ENCODE data around the gene REXO4. TPM values are rescaled to one million over a fixed set of nuclear protein-coding genes. Genes with fewer than 3 reads are reported as not detected.

Gene REXO4
- total and polyA plus RNA-seq, 8 donors = 16.9 to 29.1 (median 27.6) TPM

DNA sequence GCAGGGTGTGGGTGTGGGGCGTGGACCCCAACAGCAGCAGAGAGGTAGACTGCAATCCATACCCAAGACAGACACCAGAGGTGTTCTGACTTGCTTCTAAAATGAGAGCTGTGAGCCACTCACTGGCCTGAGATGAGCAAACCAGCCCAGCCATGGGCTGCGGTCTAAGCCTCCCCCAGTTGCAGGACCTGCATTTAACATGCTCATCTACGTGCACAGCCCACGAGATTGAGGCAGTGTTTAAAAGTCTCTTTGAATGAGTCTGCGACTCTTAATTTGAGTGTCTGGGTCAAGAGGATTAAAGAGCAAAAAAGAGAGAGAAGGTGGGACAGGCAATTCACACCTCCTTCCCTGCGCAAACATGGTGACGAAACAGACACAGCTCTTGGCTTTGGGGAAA, 47.9 kb downstream of the REXO4 start:
- peaks cover 34 to 80% of the 10 kb centered on the region in 2 donors for H3K4me1 ChIP-seq
- DNase-seq (peak in 1 of 4 donors; percentile 36), ATAC-seq (peak; percentile 71)
- no peak for TF ChIP-seq CTCF (IDR thresholded peaks at IDR 0.05)
- no peak overlapping the region for H3K4me3 ChIP-seq
- H3K27ac ChIP-seq = peak overlapping the region; percentile 16 to 44
- peaks cover 0 to 72% of the 10 kb centered on the region in 2 donors for H3K36me3 ChIP-seq
- H3K27me3 ChIP-seq = no peaks in the 10 kb centered on the region
- no peaks in the 10 kb centered on the region for H3K9me3 ChIP-seq
- intact Hi-C loops (cut with DNase I) = no loop called here

GRCh38 chr9:133369422-133369821, 48.4 kb downstream of the REXO4 start:
- H3K36me3 ChIP-seq = peaks cover 0 to 77% of the 10 kb centered on the region in 2 donors
- H3K27me3 ChIP-seq = no peaks in the 10 kb centered on the region
- TF ChIP-seq CTCF (IDR thresholded peaks at IDR 0.05) = no peak
- no peak for DNase-seq
- ATAC-seq = peak; percentile 4
- H3K9me3 ChIP-seq = no peaks in the 10 kb centered on the region
- peaks cover 34 to 76% of the 10 kb centered on the region in 2 donors for H3K4me1 ChIP-seq
- no peak overlapping the region for H3K4me3 ChIP-seq
- peak overlapping the region; percentile 16 to 44 for H3K27ac ChIP-seq
- intact Hi-C loops (cut with DNase I) = no loop called here

GRCh38 chr9:133368249-133368881, 49.4 kb downstream of the REXO4 start:
- Histone ChIP-seq H3K9me3 (no peaks in the 10 kb centered on the region), H3K4me1 (peaks cover 34 to 65% of the 10 kb centered on the region in 2 donors), H3K36me3 (peaks cover 0 to 83% of the 10 kb centered on the region in 2 donors), H3K27ac (no peak overlapping the region), H3K27me3 (no peaks in the 10 kb centered on the region), H3K4me3 (no peak overlapping the region)
- DNase-seq = peak in 1 of 4 donors; percentile 48
- no peak for TF ChIP-seq CTCF (IDR thresholded peaks at IDR 0.05)
- intact Hi-C loops (cut with DNase I) = no loop called here
- no peak for ATAC-seq

- intact Hi-C loops (cut with DNase I) = no loop called here
- peaks cover 0 to 83% of the 10 kb centered on the region in 2 donors for H3K36me3 ChIP-seq
- ATAC-seq (no peak), DNase-seq (peak in 1 of 4 donors; percentile 31)
- no peak for TF ChIP-seq CTCF (IDR thresholded peaks at IDR 0.05)
- no peaks in the 10 kb centered on the region for H3K9me3 ChIP-seq
- H3K27ac ChIP-seq = no peak overlapping the region
- no peak overlapping the region for H3K4me3 ChIP-seq
- H3K27me3 ChIP-seq = no peaks in the 10 kb centered on the region
- peaks cover 34 to 59% of the 10 kb centered on the region in 2 donors for H3K4me1 ChIP-seq
Measured at GRCh38 chr9:133367778-133368177, 50.0 kb downstream of the REXO4 start.

DNA sequence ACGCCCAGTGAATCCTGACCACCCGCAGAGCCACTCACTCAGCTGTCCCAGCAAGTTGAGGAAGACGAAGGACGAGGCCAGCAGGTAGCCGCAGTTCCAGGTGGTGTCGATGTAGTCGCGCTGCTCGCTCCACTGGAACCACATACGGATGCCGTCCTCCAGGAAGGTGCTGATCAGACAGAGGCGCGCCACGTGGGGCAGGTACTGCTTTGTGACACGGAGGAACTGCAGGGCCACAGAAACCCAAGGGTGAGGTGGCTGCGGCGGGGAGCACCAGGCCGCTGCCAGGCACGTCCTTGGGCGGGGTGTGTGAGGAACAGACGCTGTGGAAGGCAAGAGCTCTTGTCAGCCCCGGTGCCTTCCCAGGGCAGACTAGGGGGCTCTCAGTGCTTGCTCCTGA, 50.6 kb downstream of the REXO4 start:
- Histone ChIP-seq H3K4me1 (peaks cover 32 to 54% of the 10 kb centered on the region in 2 donors), H3K27ac (no peak overlapping the region), H3K27me3 (no peaks in the 10 kb centered on the region), H3K36me3 (peaks cover 0 to 83% of the 10 kb centered on the region in 2 donors), H3K9me3 (no peaks in the 10 kb centered on the region), H3K4me3 (no peak overlapping the region)
- intact Hi-C loops (cut with DNase I) = no loop called here
- ATAC-seq = no peak
- DNase-seq = peak in 1 of 4 donors; percentile 60
- no peak for TF ChIP-seq CTCF (IDR thresholded peaks at IDR 0.05)
